ENCODE results near the gene OARD1.

Gene OARD1

DNA sequence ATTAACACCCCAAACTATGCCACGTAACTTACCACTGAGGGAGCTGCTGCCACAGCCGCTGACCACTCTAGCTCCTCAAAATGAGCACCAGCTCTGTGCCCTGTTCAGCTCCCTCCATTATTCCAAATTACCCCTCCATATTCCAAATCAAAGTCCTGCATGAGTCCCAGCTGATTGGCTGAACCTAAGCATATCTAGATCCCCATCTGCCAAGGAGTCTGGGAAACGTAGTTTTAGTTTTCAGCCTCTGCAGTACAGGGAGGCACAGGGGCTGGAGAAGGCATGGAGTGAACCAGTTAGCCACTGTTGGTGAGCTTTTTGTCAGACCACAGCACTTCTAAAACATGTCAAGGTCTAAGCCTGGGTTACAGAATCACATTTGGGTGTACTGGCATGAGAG is 49.0 kb downstream of the OARD1 start:
- no peak for ATAC-seq
- TF ChIP-seq ZFP30 (CRISPR knock-in tag; IDR thresholded peaks at IDR 0.05) (no peak), SNAI2 (CRISPR knock-in tag; IDR thresholded peaks at IDR 0.05) (no peak), RARB (CRISPR knock-in tag; IDR thresholded peaks at IDR 0.05) (no peak), ESRRG (CRISPR knock-in tag; IDR thresholded peaks at IDR 0.05) (no peak), ZFP3 (CRISPR knock-in tag; IDR thresholded peaks at IDR 0.05) (no peak), ZC3H10 (CRISPR knock-in tag; IDR thresholded peaks at IDR 0.05) (no peak), ZNF565 (CRISPR knock-in tag; conservative IDR thresholded peaks at IDR 0.05; ENCODE audit: low read depth) (no peak)
- TF ChIP-seq, protein P1, sequence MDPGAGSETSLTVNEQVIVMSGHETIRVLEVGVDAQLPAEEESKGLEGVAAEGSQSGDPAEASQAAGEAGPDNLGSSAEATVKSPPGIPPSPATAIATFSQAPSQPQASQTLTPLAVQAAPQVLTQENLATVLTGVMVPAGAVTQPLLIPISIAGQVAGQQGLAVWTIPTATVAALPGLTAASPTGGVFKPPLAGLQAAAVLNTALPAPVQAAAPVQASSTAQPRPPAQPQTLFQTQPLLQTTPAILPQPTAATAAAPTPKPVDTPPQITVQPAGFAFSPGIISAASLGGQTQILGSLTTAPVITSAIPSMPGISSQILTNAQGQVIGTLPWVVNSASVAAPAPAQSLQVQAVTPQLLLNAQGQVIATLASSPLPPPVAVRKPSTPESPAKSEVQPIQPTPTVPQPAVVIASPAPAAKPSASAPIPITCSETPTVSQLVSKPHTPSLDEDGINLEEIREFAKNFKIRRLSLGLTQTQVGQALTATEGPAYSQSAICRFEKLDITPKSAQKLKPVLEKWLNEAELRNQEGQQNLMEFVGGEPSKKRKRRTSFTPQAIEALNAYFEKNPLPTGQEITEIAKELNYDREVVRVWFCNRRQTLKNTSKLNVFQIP (CRISPR knock-in tag; IDR thresholded peaks at IDR 0.05; ENCODE audit: borderline replicate concordance, low read depth), result no peak
- TF ChIP-seq, protein P2, sequence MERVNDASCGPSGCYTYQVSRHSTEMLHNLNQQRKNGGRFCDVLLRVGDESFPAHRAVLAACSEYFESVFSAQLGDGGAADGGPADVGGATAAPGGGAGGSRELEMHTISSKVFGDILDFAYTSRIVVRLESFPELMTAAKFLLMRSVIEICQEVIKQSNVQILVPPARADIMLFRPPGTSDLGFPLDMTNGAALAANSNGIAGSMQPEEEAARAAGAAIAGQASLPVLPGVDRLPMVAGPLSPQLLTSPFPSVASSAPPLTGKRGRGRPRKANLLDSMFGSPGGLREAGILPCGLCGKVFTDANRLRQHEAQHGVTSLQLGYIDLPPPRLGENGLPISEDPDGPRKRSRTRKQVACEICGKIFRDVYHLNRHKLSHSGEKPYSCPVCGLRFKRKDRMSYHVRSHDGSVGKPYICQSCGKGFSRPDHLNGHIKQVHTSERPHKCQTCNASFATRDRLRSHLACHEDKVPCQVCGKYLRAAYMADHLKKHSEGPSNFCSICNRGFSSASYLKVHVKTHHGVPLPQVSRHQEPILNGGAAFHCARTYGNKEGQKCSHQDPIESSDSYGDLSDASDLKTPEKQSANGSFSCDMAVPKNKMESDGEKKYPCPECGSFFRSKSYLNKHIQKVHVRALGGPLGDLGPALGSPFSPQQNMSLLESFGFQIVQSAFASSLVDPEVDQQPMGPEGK (CRISPR knock-in tag; IDR thresholded peaks at IDR 0.05; ENCODE audit: borderline replicate concordance), result no peak

DNA sequence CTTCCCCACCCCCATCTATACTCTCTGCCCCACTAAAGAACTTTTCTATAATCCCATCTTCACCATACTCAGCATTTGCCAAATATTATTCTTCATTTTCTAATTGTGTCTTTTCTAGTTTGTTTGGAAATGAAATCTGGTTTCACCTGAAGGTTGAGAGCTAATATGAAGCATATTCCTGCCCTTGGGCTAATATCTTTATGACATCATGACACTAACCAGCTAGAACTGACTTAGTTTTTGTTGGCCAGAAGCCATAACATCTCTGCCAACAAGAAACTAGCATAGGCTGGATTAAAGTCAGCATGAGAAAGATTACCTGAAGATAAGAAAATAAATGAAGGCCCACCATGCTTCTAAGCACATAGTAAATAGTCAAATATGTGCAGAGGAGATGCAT is 49.9 kb downstream of the OARD1 start:
- TF ChIP-seq TCF4 (CRISPR knock-in tag; IDR thresholded peaks at IDR 0.05; ENCODE audit: borderline replicate concordance) (peak; percentile 82), PPARA (CRISPR knock-in tag; IDR thresholded peaks at IDR 0.05; ENCODE audit: borderline replicate concordance) (no peak), ISL1 (CRISPR knock-in tag; IDR thresholded peaks at IDR 0.05) (peak; percentile 59; the same call in 1 of the 2 replicates), ZFP3 (CRISPR knock-in tag; IDR thresholded peaks at IDR 0.05) (no peak), RARB (CRISPR knock-in tag; IDR thresholded peaks at IDR 0.05) (no peak), ZNF565 (CRISPR knock-in tag; conservative IDR thresholded peaks at IDR 0.05; ENCODE audit: low read depth) (no peak)
- TF ChIP-seq, protein P2 (CRISPR knock-in tag; IDR thresholded peaks at IDR 0.05; ENCODE audit: borderline replicate concordance), result no peak
- TF ChIP-seq, protein P3, sequence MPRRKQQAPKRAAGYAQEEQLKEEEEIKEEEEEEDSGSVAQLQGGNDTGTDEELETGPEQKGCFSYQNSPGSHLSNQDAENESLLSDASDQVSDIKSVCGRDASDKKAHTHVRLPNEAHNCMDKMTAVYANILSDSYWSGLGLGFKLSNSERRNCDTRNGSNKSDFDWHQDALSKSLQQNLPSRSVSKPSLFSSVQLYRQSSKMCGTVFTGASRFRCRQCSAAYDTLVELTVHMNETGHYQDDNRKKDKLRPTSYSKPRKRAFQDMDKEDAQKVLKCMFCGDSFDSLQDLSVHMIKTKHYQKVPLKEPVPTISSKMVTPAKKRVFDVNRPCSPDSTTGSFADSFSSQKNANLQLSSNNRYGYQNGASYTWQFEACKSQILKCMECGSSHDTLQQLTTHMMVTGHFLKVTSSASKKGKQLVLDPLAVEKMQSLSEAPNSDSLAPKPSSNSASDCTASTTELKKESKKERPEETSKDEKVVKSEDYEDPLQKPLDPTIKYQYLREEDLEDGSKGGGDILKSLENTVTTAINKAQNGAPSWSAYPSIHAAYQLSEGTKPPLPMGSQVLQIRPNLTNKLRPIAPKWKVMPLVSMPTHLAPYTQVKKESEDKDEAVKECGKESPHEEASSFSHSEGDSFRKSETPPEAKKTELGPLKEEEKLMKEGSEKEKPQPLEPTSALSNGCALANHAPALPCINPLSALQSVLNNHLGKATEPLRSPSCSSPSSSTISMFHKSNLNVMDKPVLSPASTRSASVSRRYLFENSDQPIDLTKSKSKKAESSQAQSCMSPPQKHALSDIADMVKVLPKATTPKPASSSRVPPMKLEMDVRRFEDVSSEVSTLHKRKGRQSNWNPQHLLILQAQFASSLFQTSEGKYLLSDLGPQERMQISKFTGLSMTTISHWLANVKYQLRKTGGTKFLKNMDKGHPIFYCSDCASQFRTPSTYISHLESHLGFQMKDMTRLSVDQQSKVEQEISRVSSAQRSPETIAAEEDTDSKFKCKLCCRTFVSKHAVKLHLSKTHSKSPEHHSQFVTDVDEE (CRISPR knock-in tag; IDR thresholded peaks at IDR 0.05), result peak; percentile 61; the same call in 1 of the 2 replicates
- peak; percentile 26; the same call in 2 of the 3 replicates for ATAC-seq

DNA sequence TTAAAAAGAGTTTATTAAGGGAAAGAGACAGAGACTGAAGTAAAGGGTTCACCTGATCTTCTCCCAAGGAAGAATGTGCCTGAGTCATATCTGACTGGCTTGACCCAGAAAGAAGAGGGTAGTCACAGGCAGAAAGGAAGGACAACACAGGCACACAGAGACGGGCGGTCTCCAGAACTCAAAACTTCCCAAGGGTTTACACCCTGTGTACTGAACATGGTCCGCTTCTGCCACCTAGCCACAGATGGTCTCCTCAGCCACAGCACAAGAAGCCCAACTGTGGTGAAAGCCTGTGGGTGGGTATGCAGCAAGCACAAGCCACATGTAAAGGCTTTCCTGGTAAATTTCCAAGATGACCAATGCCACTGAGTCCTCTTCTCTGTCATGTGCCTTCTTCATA is 50.3 kb downstream of the OARD1 start:
- no peak for TF ChIP-seq RARB (CRISPR knock-in tag; IDR thresholded peaks at IDR 0.05)
- no peak for TF ChIP-seq CSDC2 (CRISPR knock-in tag; IDR thresholded peaks at IDR 0.05)
- no peak for TF ChIP-seq ZNF8 (CRISPR knock-in tag; IDR thresholded peaks at IDR 0.05)
- TF ChIP-seq, protein P4, sequence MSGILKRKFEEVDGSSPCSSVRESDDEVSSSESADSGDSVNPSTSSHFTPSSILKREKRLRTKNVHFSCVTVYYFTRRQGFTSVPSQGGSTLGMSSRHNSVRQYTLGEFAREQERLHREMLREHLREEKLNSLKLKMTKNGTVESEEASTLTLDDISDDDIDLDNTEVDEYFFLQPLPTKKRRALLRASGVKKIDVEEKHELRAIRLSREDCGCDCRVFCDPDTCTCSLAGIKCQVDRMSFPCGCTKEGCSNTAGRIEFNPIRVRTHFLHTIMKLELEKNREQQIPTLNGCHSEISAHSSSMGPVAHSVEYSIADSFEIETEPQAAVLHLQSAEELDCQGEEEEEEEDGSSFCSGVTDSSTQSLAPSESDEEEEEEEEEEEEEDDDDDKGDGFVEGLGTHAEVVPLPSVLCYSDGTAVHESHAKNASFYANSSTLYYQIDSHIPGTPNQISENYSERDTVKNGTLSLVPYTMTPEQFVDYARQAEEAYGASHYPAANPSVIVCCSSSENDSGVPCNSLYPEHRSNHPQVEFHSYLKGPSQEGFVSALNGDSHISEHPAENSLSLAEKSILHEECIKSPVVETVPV (CRISPR knock-in tag; IDR thresholded peaks at IDR 0.05), result no peak
- no peak for TF ChIP-seq GLIS3 (CRISPR knock-in tag; IDR thresholded peaks at IDR 0.05)
- no peak for TF ChIP-seq ISL1 (CRISPR knock-in tag; IDR thresholded peaks at IDR 0.05)
- TF ChIP-seq ZNF565 (CRISPR knock-in tag; conservative IDR thresholded peaks at IDR 0.05; ENCODE audit: low read depth), result no peak
- TF ChIP-seq, protein P3 (CRISPR knock-in tag; IDR thresholded peaks at IDR 0.05), result no peak
- TF ChIP-seq, protein P5, sequence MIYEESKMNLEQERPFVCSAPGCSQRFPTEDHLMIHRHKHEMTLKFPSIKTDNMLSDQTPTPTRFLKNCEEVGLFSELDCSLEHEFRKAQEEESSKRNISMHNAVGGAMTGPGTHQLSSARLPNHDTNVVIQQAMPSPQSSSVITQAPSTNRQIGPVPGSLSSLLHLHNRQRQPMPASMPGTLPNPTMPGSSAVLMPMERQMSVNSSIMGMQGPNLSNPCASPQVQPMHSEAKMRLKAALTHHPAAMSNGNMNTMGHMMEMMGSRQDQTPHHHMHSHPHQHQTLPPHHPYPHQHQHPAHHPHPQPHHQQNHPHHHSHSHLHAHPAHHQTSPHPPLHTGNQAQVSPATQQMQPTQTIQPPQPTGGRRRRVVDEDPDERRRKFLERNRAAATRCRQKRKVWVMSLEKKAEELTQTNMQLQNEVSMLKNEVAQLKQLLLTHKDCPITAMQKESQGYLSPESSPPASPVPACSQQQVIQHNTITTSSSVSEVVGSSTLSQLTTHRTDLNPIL (CRISPR knock-in tag; IDR thresholded peaks at IDR 0.05; ENCODE audit: low read depth), result no peak
- no peak for TF ChIP-seq TOX (CRISPR knock-in tag; IDR thresholded peaks at IDR 0.05; ENCODE audit: borderline replicate concordance)
- no peak for TF ChIP-seq ZNF70 (CRISPR knock-in tag; IDR thresholded peaks at IDR 0.05)

More for the DNA sequence above, 50.3 kb downstream of the OARD1 start:
- ATAC-seq, result peak; percentile 71

All from SK-N-SH treated with all-trans-retinoic acid at 6 μM for 48 hours (cell line).